Dendritic cell treated with granulocyte-macrophage colony-stimulating factor and Interleukin-4, amounts not matched to agents 40 ng/mL and 50 ng/mL, for 4 days (primary cell): Measurements from ENCODE around the gene AHCY.
"Not testable (repeated sequence)": the region's sequence is repeated elsewhere in the genome, so short reads cannot be mapped to it uniquely, and the experiment has no call there.

Source experiments
- H3K27ac Mint-ChIP-seq: one replicate; pipeline ENCODE4 v1.8.0; 2022; ENCODE audit warnings: mild to moderate bottlenecking, mixed read lengths
- H3K27me3 Mint-ChIP-seq: one replicate; pipeline ENCODE4 v1.8.0; 2022; ENCODE audit warnings: mild to moderate bottlenecking, mixed read lengths
- H3K36me3 Mint-ChIP-seq: one replicate; pipeline ENCODE4 v1.8.0; 2022; ENCODE audit warnings: low read depth, mixed read lengths
- H3K4me1 Mint-ChIP-seq: one replicate; pipeline ENCODE4 v1.8.0; 2022; ENCODE audit warnings: low read depth, mixed read lengths
- H3K4me3 Mint-ChIP-seq: one replicate; pipeline ENCODE4 v1.8.0; 2022; ENCODE audit warnings: mild to moderate bottlenecking, moderate library complexity, mixed read lengths
- H3K9me3 Mint-ChIP-seq: one replicate; pipeline ENCODE4 v1.8.0; 2022; ENCODE audit warnings: mixed read lengths
- intact Hi-C: fragments of 100-400 bp; cut with micrococcal nuclease; formaldehyde crosslinking; loops from one replicate; pipeline ENCODE4 v1.15.0; 2022

The AHCY gene

GRCh38 chr20:34302723-34303533 lies at the start of gene AHCY:
AHCY (minus strand) TSS chr20:34303355; CDS start chr20:34303270, 85 bp downstream.
- intact Hi-C loops, result loop anchor here (1.0 kb wide), 1 partner anchor 60 kb away; the partner anchor contains the start of gene ITCH
- Mint-ChIP-seq H3K4me1 (peaks cover 7% of the 10 kb centered on the region), H3K27ac (no peak within 1 kb of the TSS), H3K27me3 (no peaks in the 10 kb centered on the region), H3K4me3 (no peak within 1 kb of the TSS), H3K36me3 (peaks cover 6% of the 10 kb centered on the region), H3K9me3 (no peaks in the 10 kb centered on the region)

GRCh38 chr20:34350095-34350494 lies 46.9 kb upstream of the AHCY start:
- no peaks in the 10 kb centered on the region for H3K27me3 Mint-ChIP-seq
- H3K27ac Mint-ChIP-seq, result no peak overlapping the region
- intact Hi-C loops, result no loop called here
- H3K4me1 Mint-ChIP-seq, result peaks cover 12% of the 10 kb centered on the region
- no peaks in the 10 kb centered on the region for H3K9me3 Mint-ChIP-seq
- no peaks in the 10 kb centered on the region for H3K36me3 Mint-ChIP-seq
- H3K4me3 Mint-ChIP-seq, result no peak overlapping the region

- H3K27me3 Mint-ChIP-seq, result no peaks in the 10 kb centered on the region
- H3K4me3 Mint-ChIP-seq, result no peak overlapping the region
- no peaks in the 10 kb centered on the region for H3K9me3 Mint-ChIP-seq
- peaks cover 10% of the 10 kb centered on the region for H3K4me1 Mint-ChIP-seq
- no peak overlapping the region for H3K27ac Mint-ChIP-seq
- no peaks in the 10 kb centered on the region for H3K36me3 Mint-ChIP-seq
- intact Hi-C loops, result no loop called here
These were observed 44.4 kb upstream of the AHCY start for GRCh38 chr20:34347571-34347970.

GRCh38 chr20:34346533-34346865 lies 43.3 kb upstream of the AHCY start:
- H3K36me3 Mint-ChIP-seq, H3K27ac Mint-ChIP-seq, H3K4me1 Mint-ChIP-seq, H3K27me3 Mint-ChIP-seq, H3K4me3 Mint-ChIP-seq, H3K9me3 Mint-ChIP-seq, intact Hi-C loops: not testable (repeated sequence)

- H3K4me3 Mint-ChIP-seq, H3K27me3 Mint-ChIP-seq, H3K9me3 Mint-ChIP-seq, H3K36me3 Mint-ChIP-seq, H3K27ac Mint-ChIP-seq, intact Hi-C loops, H3K4me1 Mint-ChIP-seq: not testable (repeated sequence)
These were observed 42.8 kb upstream of the AHCY start for GRCh38 chr20:34345839-34346532.

GRCh38 chr20:34345402-34345736 lies 42.2 kb upstream of the AHCY start:
- Mint-ChIP-seq H3K4me1 (peaks cover 6% of the 10 kb centered on the region), H3K27me3 (no peaks in the 10 kb centered on the region), H3K27ac (no peak overlapping the region), H3K36me3 (no peaks in the 10 kb centered on the region), H3K4me3 (no peak overlapping the region), H3K9me3 (no peaks in the 10 kb centered on the region)
- intact Hi-C loops, result no loop called here

GRCh38 chr20:34344238-34344637 lies 41.1 kb upstream of the AHCY start:
- intact Hi-C loops, result no loop called here
- Mint-ChIP-seq H3K4me3 (no peak overlapping the region), H3K27me3 (no peaks in the 10 kb centered on the region), H3K27ac (no peak overlapping the region), H3K4me1 (no peaks in the 10 kb centered on the region), H3K9me3 (no peaks in the 10 kb centered on the region), H3K36me3 (no peaks in the 10 kb centered on the region)

- H3K9me3 Mint-ChIP-seq, result no peaks in the 10 kb centered on the region
- no peaks in the 10 kb centered on the region for H3K27me3 Mint-ChIP-seq
- intact Hi-C loops, result no loop called here
- H3K4me3 Mint-ChIP-seq, result no peak overlapping the region
- no peaks in the 10 kb centered on the region for H3K4me1 Mint-ChIP-seq
- H3K36me3 Mint-ChIP-seq, result no peaks in the 10 kb centered on the region
- no peak overlapping the region for H3K27ac Mint-ChIP-seq
These were observed 40.5 kb upstream of the AHCY start for GRCh38 chr20:34343458-34344211.

GRCh38 chr20:34341199-34341598 lies 38.0 kb upstream of the AHCY start:
- H3K4me1 Mint-ChIP-seq, H3K27me3 Mint-ChIP-seq, H3K4me3 Mint-ChIP-seq, H3K9me3 Mint-ChIP-seq, H3K27ac Mint-ChIP-seq, intact Hi-C loops, H3K36me3 Mint-ChIP-seq: not testable (repeated sequence)

GRCh38 chr20:34340726-34341125 lies 37.6 kb upstream of the AHCY start:
- H3K36me3 Mint-ChIP-seq, H3K27ac Mint-ChIP-seq, H3K4me1 Mint-ChIP-seq, H3K9me3 Mint-ChIP-seq, H3K27me3 Mint-ChIP-seq, intact Hi-C loops, H3K4me3 Mint-ChIP-seq: not testable (repeated sequence)

GRCh38 chr20:34337982-34338726 lies 35.0 kb upstream of the AHCY start:
- intact Hi-C loops, result no loop called here
- no peaks in the 10 kb centered on the region for H3K4me1 Mint-ChIP-seq

GRCh38 chr20:34337544-34337943 lies 34.4 kb upstream of the AHCY start:
- H3K4me3 Mint-ChIP-seq, result no peak overlapping the region
- H3K27me3 Mint-ChIP-seq, result no peaks in the 10 kb centered on the region
- H3K36me3 Mint-ChIP-seq, result no peaks in the 10 kb centered on the region
- no peaks in the 10 kb centered on the region for H3K4me1 Mint-ChIP-seq
- H3K9me3 Mint-ChIP-seq, result no peaks in the 10 kb centered on the region
- H3K27ac Mint-ChIP-seq, result no peak overlapping the region
- intact Hi-C loops, result no loop called here

More at GRCh38 chr20:34337982-34338726, 35.0 kb upstream of the AHCY start:
- no peak overlapping the region for H3K4me3 Mint-ChIP-seq
- no peaks in the 10 kb centered on the region for H3K9me3 Mint-ChIP-seq
- H3K27me3 Mint-ChIP-seq, result no peaks in the 10 kb centered on the region
- no peaks in the 10 kb centered on the region for H3K36me3 Mint-ChIP-seq
- H3K27ac Mint-ChIP-seq, result no peak overlapping the region

GRCh38 chr20:34334654-34335407 lies 31.7 kb upstream of the AHCY start:
- Mint-ChIP-seq H3K36me3 (no peaks in the 10 kb centered on the region), H3K4me3 (no peak overlapping the region), H3K27me3 (no peaks in the 10 kb centered on the region), H3K9me3 (no peaks in the 10 kb centered on the region), H3K27ac (no peak overlapping the region), H3K4me1 (no peaks in the 10 kb centered on the region)
- intact Hi-C loops, result no loop called here
